Measurements from ENCODE around the gene RPS16. TPM values are rescaled to one million over a fixed set of nuclear protein-coding genes. Genes with fewer than 3 reads are reported as not detected.

RPS16 gene
- total RNA-seq, 1 donor from 2014 or later = 1,586 TPM

DNA sequence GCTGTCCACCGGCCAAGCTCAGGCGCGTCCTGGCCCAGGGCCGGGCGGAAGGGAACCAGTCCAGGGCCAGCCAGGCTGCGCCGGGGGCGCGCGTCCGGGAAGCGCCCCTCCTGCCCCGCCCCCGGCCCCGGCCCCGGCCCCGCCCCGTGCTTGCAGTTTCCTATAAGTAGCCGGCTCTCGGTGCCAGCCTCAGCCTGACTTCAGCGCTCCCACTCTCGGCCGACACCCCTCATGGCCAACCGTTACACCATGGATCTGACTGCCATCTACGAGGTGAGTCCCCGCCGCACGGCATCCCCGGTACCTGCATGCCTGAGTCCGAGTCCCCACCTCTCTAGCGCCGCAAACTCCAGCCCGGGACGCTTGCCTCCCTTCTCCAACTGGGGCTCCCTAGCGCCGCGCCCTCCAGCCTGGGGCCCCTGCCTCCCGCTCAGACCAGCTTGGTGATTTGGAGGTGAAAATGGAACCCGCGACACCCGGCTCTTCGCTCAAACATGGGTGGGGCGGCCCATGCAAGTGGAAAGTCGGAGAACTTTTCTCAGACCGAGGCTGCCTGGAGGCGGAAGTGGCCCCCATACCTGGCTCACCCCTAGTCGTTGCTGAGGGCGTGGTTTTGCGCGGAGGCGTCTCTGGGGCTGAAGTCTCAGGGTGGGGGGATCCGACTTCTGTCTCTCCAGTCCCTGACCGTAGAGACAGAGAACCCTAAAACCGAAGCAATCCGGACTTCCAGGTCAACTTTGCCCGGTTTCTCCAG lies 28.9 kb downstream of the RPS16 start, which contains the start of gene ZFP36:
Gene ZFP36, plus strand, starts transcription at position 192 of the 754 bp plus-strand sequence. Its CDS starts 58 bp downstream, at position 250.
- intact Hi-C loops (cut with DNase I) = no loop called here
- Histone ChIP-seq H3K4me3 (peak within 1 kb of the TSS; percentile 97), H3K36me3 (peaks cover 16% of the 10 kb centered on the region), H3K9me3 (no peaks in the 10 kb centered on the region), H3K27me3 (ENCODE audit: low read depth) (no peaks in the 10 kb centered on the region), H3K27ac (peak within 1 kb of the TSS; percentile 100), H3K4me1 (peaks cover 44% of the 10 kb centered on the region)
- DNase-seq (peak; percentile 92), ATAC-seq (peak; percentile 28 to 56)
- TF ChIP-seq, protein P1, sequence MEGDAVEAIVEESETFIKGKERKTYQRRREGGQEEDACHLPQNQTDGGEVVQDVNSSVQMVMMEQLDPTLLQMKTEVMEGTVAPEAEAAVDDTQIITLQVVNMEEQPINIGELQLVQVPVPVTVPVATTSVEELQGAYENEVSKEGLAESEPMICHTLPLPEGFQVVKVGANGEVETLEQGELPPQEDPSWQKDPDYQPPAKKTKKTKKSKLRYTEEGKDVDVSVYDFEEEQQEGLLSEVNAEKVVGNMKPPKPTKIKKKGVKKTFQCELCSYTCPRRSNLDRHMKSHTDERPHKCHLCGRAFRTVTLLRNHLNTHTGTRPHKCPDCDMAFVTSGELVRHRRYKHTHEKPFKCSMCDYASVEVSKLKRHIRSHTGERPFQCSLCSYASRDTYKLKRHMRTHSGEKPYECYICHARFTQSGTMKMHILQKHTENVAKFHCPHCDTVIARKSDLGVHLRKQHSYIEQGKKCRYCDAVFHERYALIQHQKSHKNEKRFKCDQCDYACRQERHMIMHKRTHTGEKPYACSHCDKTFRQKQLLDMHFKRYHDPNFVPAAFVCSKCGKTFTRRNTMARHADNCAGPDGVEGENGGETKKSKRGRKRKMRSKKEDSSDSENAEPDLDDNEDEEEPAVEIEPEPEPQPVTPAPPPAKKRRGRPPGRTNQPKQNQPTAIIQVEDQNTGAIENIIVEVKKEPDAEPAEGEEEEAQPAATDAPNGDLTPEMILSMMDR (IDR thresholded peaks at IDR 0.05) = no peak

DNA sequence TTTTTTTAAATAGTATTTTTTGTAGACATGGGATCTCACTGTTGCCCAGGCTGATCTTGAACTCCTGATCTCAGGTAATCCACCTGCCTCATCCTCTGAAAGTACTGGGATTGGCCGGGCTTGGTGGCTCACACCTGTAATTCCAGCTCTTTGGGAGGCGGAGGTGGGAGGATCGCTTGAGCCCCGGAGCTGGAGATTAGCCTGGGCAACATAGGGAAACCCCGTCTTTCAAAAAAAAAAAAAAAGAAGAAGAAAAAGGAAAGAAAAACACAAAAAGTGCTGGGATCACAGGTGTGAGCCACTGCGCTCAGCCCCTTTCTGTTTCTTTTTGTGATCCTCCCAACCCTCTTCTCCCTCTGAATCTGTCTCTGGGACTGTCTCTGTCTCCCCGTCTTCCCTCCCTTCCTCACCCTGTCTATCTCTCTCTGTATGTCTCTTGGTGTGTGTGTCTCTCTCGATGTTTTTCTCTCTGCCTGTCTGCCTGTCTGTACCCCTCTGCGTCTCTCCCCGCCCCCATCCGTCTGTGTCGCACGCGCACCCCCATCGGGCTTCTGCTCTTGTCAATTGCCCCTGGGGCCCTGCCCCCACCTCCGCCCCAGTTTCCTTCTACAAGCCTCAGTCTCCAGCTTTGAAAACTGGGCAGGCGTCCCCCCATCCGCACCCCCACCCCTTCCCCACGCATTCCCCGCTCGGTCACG lies 29.6 kb downstream of the RPS16 start:
- DNase-seq (no peak), ATAC-seq (no peak)
- Histone ChIP-seq H3K4me1 (peaks cover 46% of the 10 kb centered on the region), H3K36me3 (peaks cover 16% of the 10 kb centered on the region), H3K9me3 (no peaks in the 10 kb centered on the region), H3K27ac (peak overlapping the region; percentile 100), H3K4me3 (peak overlapping the region; percentile 97), H3K27me3 (ENCODE audit: low read depth) (no peaks in the 10 kb centered on the region)
- intact Hi-C loops (cut with DNase I) = no loop called here
- TF ChIP-seq, protein P1 (IDR thresholded peaks at IDR 0.05) = no peak

DNA sequence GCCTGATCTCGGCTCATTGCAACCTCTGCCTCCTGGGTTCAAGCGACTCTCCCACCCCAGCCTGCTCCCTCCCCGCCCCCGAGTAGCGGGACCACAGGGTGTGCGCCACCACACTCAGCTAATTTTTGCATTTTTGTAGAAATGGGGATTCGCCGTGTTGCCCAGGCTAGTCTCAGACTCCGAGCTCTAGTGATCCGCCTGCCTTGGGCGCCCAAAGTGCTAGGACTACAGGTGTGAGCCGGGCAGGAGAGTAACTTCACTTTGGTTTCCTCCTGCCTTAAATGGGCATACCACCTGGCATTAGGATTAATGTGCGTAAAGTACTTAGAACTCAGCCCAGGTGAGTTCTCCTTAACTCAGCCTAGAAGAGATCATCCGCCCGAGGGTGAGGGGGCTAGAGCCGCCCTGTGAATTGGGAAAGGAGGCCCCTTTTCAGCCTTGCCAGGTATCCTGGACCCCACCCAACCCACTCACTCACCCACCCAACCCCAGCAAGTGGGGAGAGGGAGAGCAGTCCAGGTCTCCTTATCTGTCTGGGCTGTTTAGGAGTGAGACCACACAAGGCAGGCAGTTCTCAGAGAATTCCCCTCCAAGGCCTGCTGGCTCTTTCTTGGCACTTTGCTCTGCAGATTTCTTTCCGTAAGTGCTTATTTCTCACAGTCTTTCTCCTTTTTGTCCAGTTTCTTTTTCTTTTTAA lies 30.3 kb downstream of the RPS16 start:
- DNase-seq (no peak), ATAC-seq (no peak)
- intact Hi-C loops (cut with DNase I) = no loop called here
- Histone ChIP-seq H3K9me3 (no peaks in the 10 kb centered on the region), H3K27ac (peak overlapping the region; percentile 100), H3K4me3 (peak overlapping the region; percentile 97), H3K27me3 (ENCODE audit: low read depth) (no peaks in the 10 kb centered on the region), H3K36me3 (peaks cover 16% of the 10 kb centered on the region), H3K4me1 (peaks cover 44% of the 10 kb centered on the region)
- TF ChIP-seq, protein P1 (IDR thresholded peaks at IDR 0.05) = no peak

DNA sequence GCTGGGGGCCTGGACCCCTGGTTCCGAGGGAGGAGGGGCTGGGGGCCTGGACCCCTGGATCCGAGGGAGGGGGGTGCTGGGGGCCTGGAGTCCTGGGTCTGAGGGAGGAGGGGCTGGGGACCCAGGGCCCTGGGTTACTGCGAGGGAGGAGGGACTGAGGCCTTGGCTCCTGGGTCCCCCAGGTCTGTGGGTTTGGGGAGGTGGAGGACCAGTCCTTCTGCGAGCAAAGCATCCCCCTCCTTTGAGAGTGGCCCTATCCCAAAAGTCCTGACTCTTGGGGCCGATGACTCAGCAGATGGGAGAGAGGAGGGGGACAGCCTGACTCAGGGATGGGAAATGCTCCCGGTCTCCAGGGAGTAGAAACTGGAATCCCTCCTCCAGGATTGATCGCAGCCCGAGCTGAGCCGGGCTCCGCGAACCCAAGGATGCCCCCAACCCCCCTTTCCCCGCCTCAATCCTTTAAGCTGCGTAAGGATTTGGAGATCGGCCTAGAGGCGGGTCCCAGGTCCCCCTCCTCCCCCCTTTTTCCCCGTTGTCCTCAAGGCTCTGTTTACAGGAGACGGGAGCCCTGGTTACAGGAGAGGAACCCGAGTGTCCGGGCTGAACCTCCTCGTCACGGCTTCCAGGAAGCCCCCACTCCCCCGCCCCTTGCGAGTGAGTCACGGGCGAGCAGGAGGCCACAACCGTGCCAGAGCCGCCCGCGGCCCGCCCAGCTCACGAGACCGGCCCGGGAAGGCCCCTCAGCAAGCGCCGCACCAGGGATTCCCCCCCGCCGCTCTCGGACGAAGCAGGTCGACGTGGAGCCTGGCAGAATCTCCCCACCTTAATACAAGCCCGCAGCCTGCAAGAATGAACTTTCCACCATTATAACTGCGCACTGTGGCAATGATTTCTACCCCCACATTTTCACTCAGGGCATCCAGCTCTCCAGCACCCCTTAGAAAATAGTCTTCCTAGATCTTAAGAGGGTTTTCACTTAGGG lies 32.1 kb downstream of the RPS16 start:
- peak overlapping the region; percentile 100 for H3K27ac ChIP-seq
- DNase-seq = peak; percentile 99
- TF ChIP-seq, protein P1 (IDR thresholded peaks at IDR 0.05) = no peak
- peak overlapping the region; percentile 61 for H3K4me3 ChIP-seq
- H3K4me1 ChIP-seq = peaks cover 55% of the 10 kb centered on the region
- no peaks in the 10 kb centered on the region for H3K9me3 ChIP-seq
- ATAC-seq = peak; percentile 54 to 75
- no peaks in the 10 kb centered on the region for H3K27me3 ChIP-seq (ENCODE audit: low read depth)
- H3K36me3 ChIP-seq = peaks cover 13% of the 10 kb centered on the region
- intact Hi-C loops (cut with DNase I) = no loop called here
